Measurements from ENCODE around the gene DNAH17.

DNA sequence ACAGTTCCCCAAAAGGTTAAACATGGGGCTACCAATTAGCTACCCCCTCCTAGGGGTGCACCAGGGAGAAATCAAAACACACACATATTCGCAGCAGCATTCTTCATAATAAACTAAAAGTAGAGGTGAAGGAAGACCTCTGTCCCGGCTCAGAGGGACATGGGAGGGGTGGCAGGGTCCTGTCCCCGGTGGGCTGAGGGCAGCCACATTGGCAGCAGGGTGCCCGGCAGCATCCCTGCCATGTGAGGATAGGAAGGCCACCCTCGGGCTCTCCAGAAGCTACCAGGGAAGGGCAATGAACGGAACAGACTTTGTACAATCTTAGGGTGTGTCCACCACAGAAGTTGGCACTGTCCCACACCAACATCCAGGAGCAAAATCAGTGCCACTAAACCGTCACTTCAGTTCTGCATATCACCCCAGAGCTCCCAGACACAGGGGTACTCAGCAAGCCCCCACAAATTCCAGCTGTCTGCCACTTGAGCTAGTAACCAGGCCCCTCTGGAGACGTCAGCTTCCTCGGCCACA lies 3.1 kb upstream of the DNAH17 start:
- TF ChIP-seq, protein P1, sequence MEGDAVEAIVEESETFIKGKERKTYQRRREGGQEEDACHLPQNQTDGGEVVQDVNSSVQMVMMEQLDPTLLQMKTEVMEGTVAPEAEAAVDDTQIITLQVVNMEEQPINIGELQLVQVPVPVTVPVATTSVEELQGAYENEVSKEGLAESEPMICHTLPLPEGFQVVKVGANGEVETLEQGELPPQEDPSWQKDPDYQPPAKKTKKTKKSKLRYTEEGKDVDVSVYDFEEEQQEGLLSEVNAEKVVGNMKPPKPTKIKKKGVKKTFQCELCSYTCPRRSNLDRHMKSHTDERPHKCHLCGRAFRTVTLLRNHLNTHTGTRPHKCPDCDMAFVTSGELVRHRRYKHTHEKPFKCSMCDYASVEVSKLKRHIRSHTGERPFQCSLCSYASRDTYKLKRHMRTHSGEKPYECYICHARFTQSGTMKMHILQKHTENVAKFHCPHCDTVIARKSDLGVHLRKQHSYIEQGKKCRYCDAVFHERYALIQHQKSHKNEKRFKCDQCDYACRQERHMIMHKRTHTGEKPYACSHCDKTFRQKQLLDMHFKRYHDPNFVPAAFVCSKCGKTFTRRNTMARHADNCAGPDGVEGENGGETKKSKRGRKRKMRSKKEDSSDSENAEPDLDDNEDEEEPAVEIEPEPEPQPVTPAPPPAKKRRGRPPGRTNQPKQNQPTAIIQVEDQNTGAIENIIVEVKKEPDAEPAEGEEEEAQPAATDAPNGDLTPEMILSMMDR (IDR thresholded peaks at IDR 0.05; ENCODE audit: low read length): no peak
- TF ChIP-seq EZH2 (optimal IDR thresholded peaks at IDR 0.05; ENCODE audit: low read depth, low read length): no peak

All from MM.1S (cell line).